AG10803 (cell line): Measurements from ENCODE around the gene TFF3.

ENCODE experiments used
- DNase-seq: peaks from one replicate; pipeline ENCODE4 v3.0.0; 2010; ENCODE audit warnings: low read depth
- H3K4me3 ChIP-seq: 2 replicates; pipeline ENCODE4 v1.5.1; 2011; ENCODE audit warnings: mild to moderate bottlenecking, low read length, control low read depth
- CTCF ChIP-seq: conservative IDR thresholded peaks from 2 replicates; pipeline ENCODE4 v1.5.1; 2011; ENCODE audit warnings: mild to moderate bottlenecking, low read length, control low read depth, inconsistent platforms

Gene TFF3

GRCh38 chr21:42299324-42300044 is 15.7 kb downstream of the TFF3 start:
- DNase-seq = no peak
- no peak overlapping the region for H3K4me3 ChIP-seq
- no peak for TF ChIP-seq CTCF

GRCh38 chr21:42298657-42299056 is 16.6 kb downstream of the TFF3 start:
- no peak for DNase-seq
- TF ChIP-seq CTCF = no peak
- H3K4me3 ChIP-seq = no peak overlapping the region

GRCh38 chr21:42298237-42298636 is 17.0 kb downstream of the TFF3 start:
- DNase-seq = no peak
- no peak overlapping the region for H3K4me3 ChIP-seq
- no peak for TF ChIP-seq CTCF

- no peak for TF ChIP-seq CTCF
- H3K4me3 ChIP-seq = no peak overlapping the region
- no peak for DNase-seq
Measured at GRCh38 chr21:42297377-42297776, 17.8 kb downstream of the TFF3 start.

- no peak for DNase-seq
- no peak overlapping the region for H3K4me3 ChIP-seq
- no peak for TF ChIP-seq CTCF
Measured at GRCh38 chr21:42296501-42296900, 18.7 kb downstream of the TFF3 start.

- no peak for DNase-seq
- TF ChIP-seq CTCF = no peak
- H3K4me3 ChIP-seq = no peak overlapping the region
Measured at GRCh38 chr21:42295845-42296244, 19.4 kb downstream of the TFF3 start.

GRCh38 chr21:42294273-42294880 is 20.8 kb downstream of the TFF3 start:
- H3K4me3 ChIP-seq = no peak overlapping the region
- no peak for DNase-seq
- no peak for TF ChIP-seq CTCF
